Measurements from ENCODE around the gene KIF22.

DNA sequence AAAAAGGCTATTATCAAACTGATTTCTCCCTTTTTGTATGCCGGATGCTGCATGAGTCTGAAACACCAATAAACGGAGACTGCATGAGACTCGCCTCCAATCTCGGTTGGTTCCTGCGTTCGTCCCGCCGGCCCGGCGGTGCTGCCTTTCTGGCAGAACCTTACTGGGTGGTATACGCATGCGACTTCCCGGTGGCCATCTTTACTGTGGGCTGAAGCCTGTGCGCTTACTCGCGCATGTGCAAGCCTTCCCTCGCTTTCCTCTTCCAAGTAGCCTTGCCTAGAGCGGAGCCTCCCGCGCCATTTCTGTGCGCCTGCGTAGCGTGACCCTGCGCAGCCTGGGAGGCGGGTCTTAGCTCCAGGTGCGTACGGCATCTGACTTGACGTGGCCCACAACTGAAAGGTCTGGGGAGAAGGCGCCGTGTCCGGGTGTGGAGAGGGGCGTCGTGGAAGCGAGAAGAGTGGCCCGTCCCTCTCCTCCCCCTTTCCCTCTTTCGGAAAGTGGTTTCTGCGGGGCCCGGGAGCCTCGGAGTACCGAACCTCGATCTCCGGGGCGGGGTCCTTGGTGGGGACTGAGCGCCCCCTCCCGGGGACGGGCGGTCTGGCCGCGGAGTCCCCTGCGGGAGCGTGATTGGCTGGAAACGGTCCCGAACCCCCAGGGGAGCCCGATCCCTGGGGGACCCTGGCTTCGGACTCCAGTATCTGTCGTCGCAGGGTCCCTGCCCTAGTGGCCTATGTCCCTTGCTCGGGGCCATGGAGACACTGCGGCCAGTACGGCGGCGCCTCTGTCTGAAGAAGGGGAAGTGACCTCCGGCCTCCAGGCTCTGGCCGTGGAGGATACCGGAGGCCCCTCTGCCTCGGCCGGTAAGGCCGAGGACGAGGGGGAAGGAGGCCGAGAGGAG, 25.5 kb downstream of the KIF22 start, which contains the start of gene PAGR1:
- TF ChIP-seq, protein P1, sequence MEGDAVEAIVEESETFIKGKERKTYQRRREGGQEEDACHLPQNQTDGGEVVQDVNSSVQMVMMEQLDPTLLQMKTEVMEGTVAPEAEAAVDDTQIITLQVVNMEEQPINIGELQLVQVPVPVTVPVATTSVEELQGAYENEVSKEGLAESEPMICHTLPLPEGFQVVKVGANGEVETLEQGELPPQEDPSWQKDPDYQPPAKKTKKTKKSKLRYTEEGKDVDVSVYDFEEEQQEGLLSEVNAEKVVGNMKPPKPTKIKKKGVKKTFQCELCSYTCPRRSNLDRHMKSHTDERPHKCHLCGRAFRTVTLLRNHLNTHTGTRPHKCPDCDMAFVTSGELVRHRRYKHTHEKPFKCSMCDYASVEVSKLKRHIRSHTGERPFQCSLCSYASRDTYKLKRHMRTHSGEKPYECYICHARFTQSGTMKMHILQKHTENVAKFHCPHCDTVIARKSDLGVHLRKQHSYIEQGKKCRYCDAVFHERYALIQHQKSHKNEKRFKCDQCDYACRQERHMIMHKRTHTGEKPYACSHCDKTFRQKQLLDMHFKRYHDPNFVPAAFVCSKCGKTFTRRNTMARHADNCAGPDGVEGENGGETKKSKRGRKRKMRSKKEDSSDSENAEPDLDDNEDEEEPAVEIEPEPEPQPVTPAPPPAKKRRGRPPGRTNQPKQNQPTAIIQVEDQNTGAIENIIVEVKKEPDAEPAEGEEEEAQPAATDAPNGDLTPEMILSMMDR (conservative IDR thresholded peaks at IDR 0.05; ENCODE audit: low read depth, low read length) = peak; percentile 73
- TF ChIP-seq EZH2phosphoT487 (IDR thresholded peaks at IDR 0.05; ENCODE audit: borderline replicate concordance, low read length) = no peak

All from PC-3 (cell line).